Measurements from ENCODE around the gene NKAIN2. TPM values are rescaled to one million over a fixed set of nuclear protein-coding genes. Genes with fewer than 3 reads are reported as not detected.

The NKAIN2 gene
- polyA plus RNA-seq, 1 of the 3 experiments (the other 2 are of a cell fraction) = not detected

DNA sequence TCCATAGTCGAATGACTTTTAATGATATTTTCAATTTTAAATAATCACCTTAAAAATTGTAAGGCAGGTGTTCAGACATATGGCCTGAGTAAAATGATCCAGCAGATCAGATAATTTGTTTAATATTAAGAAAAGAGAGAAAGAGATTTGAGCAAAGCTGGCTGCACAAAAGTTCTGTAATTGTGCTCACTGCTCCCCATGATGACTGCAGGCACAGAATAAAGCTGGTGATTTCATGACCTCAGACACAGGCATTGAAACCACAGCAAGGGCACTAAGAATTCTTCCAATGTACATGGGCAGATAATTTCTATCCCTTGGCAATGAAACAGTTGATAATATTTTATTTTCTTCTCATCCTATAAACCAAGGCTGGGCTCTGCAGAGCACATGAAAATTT lies 553.1 kb downstream of the NKAIN2 start:
- no peaks in the 10 kb centered on the region for H3K9me2 ChIP-seq
- no peaks in the 10 kb centered on the region for H3F3A ChIP-seq (replicated peaks; ENCODE audit: insufficient read depth)
- H3K27me3 ChIP-seq (ENCODE audit: insufficient read depth) = no peaks in the 10 kb centered on the region
- TF ChIP-seq JUND (IDR thresholded peaks at IDR 0.05) (no peak), FOXJ3 (CRISPR knock-in tag; IDR thresholded peaks at IDR 0.05) (no peak), RFX5 (IDR thresholded peaks at IDR 0.05; ENCODE audit: low read length) (no peak), FOXM1 (IDR thresholded peaks at IDR 0.05; ENCODE audit: low read depth) (no peak), MXI1 (IDR thresholded peaks at IDR 0.05; ENCODE audit: low read depth, low read length) (no peak), ELF1 (IDR thresholded peaks at IDR 0.05) (no peak), RCOR1 (IDR thresholded peaks at IDR 0.05; ENCODE audit: low read length) (no peak), RAD21 (IDR thresholded peaks at IDR 0.05; ENCODE audit: low read length) (no peak), MEF2A (IDR thresholded peaks at IDR 0.05; ENCODE audit: borderline replicate concordance, low read depth) (no peak), NRF1 (IDR thresholded peaks at IDR 0.05; ENCODE audit: low read depth, low read length) (no peak)
- TF ChIP-seq, protein P1, sequence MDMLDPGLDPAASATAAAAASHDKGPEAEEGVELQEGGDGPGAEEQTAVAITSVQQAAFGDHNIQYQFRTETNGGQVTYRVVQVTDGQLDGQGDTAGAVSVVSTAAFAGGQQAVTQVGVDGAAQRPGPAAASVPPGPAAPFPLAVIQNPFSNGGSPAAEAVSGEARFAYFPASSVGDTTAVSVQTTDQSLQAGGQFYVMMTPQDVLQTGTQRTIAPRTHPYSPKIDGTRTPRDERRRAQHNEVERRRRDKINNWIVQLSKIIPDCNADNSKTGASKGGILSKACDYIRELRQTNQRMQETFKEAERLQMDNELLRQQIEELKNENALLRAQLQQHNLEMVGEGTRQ (IDR thresholded peaks at IDR 0.05; ENCODE audit: borderline replicate concordance, low read depth, low read length) = no peak
- TF ChIP-seq, protein P2, sequence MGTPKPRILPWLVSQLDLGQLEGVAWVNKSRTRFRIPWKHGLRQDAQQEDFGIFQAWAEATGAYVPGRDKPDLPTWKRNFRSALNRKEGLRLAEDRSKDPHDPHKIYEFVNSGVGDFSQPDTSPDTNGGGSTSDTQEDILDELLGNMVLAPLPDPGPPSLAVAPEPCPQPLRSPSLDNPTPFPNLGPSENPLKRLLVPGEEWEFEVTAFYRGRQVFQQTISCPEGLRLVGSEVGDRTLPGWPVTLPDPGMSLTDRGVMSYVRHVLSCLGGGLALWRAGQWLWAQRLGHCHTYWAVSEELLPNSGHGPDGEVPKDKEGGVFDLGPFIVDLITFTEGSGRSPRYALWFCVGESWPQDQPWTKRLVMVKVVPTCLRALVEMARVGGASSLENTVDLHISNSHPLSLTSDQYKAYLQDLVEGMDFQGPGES (IDR thresholded peaks at IDR 0.05; ENCODE audit: low read depth, low read length) = no peak
- TF ChIP-seq, protein P3, sequence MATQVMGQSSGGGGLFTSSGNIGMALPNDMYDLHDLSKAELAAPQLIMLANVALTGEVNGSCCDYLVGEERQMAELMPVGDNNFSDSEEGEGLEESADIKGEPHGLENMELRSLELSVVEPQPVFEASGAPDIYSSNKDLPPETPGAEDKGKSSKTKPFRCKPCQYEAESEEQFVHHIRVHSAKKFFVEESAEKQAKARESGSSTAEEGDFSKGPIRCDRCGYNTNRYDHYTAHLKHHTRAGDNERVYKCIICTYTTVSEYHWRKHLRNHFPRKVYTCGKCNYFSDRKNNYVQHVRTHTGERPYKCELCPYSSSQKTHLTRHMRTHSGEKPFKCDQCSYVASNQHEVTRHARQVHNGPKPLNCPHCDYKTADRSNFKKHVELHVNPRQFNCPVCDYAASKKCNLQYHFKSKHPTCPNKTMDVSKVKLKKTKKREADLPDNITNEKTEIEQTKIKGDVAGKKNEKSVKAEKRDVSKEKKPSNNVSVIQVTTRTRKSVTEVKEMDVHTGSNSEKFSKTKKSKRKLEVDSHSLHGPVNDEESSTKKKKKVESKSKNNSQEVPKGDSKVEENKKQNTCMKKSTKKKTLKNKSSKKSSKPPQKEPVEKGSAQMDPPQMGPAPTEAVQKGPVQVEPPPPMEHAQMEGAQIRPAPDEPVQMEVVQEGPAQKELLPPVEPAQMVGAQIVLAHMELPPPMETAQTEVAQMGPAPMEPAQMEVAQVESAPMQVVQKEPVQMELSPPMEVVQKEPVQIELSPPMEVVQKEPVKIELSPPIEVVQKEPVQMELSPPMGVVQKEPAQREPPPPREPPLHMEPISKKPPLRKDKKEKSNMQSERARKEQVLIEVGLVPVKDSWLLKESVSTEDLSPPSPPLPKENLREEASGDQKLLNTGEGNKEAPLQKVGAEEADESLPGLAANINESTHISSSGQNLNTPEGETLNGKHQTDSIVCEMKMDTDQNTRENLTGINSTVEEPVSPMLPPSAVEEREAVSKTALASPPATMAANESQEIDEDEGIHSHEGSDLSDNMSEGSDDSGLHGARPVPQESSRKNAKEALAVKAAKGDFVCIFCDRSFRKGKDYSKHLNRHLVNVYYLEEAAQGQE (IDR thresholded peaks at IDR 0.05; ENCODE audit: low read depth, low read length) = no peak
- TF ChIP-seq, protein P4, sequence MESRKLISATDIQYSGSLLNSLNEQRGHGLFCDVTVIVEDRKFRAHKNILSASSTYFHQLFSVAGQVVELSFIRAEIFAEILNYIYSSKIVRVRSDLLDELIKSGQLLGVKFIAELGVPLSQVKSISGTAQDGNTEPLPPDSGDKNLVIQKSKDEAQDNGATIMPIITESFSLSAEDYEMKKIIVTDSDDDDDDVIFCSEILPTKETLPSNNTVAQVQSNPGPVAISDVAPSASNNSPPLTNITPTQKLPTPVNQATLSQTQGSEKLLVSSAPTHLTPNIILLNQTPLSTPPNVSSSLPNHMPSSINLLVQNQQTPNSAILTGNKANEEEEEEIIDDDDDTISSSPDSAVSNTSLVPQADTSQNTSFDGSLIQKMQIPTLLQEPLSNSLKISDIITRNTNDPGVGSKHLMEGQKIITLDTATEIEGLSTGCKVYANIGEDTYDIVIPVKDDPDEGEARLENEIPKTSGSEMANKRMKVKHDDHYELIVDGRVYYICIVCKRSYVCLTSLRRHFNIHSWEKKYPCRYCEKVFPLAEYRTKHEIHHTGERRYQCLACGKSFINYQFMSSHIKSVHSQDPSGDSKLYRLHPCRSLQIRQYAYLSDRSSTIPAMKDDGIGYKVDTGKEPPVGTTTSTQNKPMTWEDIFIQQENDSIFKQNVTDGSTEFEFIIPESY (IDR thresholded peaks at IDR 0.05; ENCODE audit: borderline replicate concordance, low read depth) = no peak
- no peak overlapping the region for H2AFZ ChIP-seq (ENCODE audit: low read depth)
- no peak overlapping the region for H3K4me3 ChIP-seq (ENCODE audit: low read depth in 2 of 2, low read length in 1 of 2)
- no peaks in the 10 kb centered on the region for H3K4me1 ChIP-seq (ENCODE audit: control insufficient read depth in 1 of 2, insufficient read depth in 2 of 2, low read depth in 1 of 2, low read length in 1 of 2)
- ChIA-PET CTCF (no interaction called here), POLR2A (no interaction called here)
- H3K36me3 ChIP-seq (replicated peaks in 1 of 2; ENCODE audit: control insufficient read depth in 1 of 2, insufficient read depth in 2 of 2, low read length in 1 of 2) = no peaks in the 10 kb centered on the region
- no peaks in the 10 kb centered on the region for H3K9me3 ChIP-seq
- no peak overlapping the region for H3K27ac ChIP-seq (ENCODE audit: low read depth in 2 of 2, low read length in 1 of 2)
- no peaks in the 10 kb centered on the region for H4K20me1 ChIP-seq (ENCODE audit: insufficient read depth)
- H3K4me2 ChIP-seq = no peak overlapping the region
- H3K9ac ChIP-seq = no peak overlapping the region
- WGBS (ENCODE audit: low lambda C conversion rate) = 2% methylated on average over 1 of the region's 1 CpG
- H3K79me2 ChIP-seq (ENCODE audit: insufficient read depth) = no peaks in the 10 kb centered on the region
- no peak for DNase-seq

Data from SK-N-SH (cell line).